Measurements from ENCODE around the gene CELA1.
A peak's percentile ranks its signal among the peaks of the same experiment; 100 is the strongest.
"Not testable (repeated sequence)": the region's sequence is repeated elsewhere in the genome, so short reads cannot be mapped to it uniquely, and the experiment has no call there.

Gene CELA1

GRCh38 chr12:51343201-51343600 lies 3.3 kb downstream of the CELA1 start:
- DNase-seq (ENCODE audit: low read depth in 2 of 2) = no peak

- DNase-seq (ENCODE audit: low read depth in 2 of 2) = no peak
Measured at GRCh38 chr12:51342416-51342815, 4.1 kb downstream of the CELA1 start.

- DNase-seq (ENCODE audit: low read depth in 2 of 2) = peak; percentile 56 to 64
Measured at GRCh38 chr12:51341251-51342007, 5.0 kb downstream of the CELA1 start.

- DNase-seq (ENCODE audit: low read depth in 2 of 2) = no peak
Measured at GRCh38 chr12:51339750-51340149, 6.7 kb downstream of the CELA1 start.

- not testable (repeated sequence) for DNase-seq (ENCODE audit: low read depth in 2 of 2)
Measured at GRCh38 chr12:51337336-51337735, 9.1 kb downstream of the CELA1 start.

GRCh38 chr12:51335931-51336330 lies 10.5 kb downstream of the CELA1 start:
- DNase-seq (ENCODE audit: low read depth in 2 of 2) = no peak

- no peak for DNase-seq (ENCODE audit: low read depth in 2 of 2)
Measured at GRCh38 chr12:51334764-51335163, 11.7 kb downstream of the CELA1 start.

GRCh38 chr12:51333536-51333935 lies 12.9 kb downstream of the CELA1 start:
- DNase-seq (ENCODE audit: low read depth in 2 of 2) = no peak

- no peak for DNase-seq (ENCODE audit: low read depth in 2 of 2)
Measured at GRCh38 chr12:51330186-51330585, 16.3 kb downstream of the CELA1 start.

GRCh38 chr12:51329742-51330141 lies 16.7 kb downstream of the CELA1 start:
- DNase-seq (ENCODE audit: low read depth in 2 of 2) = no peak

GRCh38 chr12:51328587-51328986 lies 17.9 kb downstream of the CELA1 start:
- no peak for DNase-seq (ENCODE audit: low read depth in 2 of 2)

GRCh38 chr12:51326698-51327439 lies 19.6 kb downstream of the CELA1 start:
- no peak for DNase-seq (ENCODE audit: low read depth in 2 of 2)

- no peak for DNase-seq (ENCODE audit: low read depth in 2 of 2)
Measured at GRCh38 chr12:51324953-51325352, 21.5 kb downstream of the CELA1 start.

- peak; percentile 43 to 54 for DNase-seq (ENCODE audit: low read depth in 2 of 2)
Measured at GRCh38 chr12:51323966-51324895, 22.2 kb downstream of the CELA1 start, which contains the start of gene BIN2. Gene BIN2, minus strand, starts transcription at chr12:51324174. Its CDS starts 72 bp downstream, at chr12:51324102.

- no peak for DNase-seq (ENCODE audit: low read depth in 2 of 2)
Measured at GRCh38 chr12:51323317-51323960, 23.0 kb downstream of the CELA1 start.

- DNase-seq (ENCODE audit: low read depth in 2 of 2) = peak in 1 of 2 experiments; percentile 49
Measured at GRCh38 chr12:51322452-51322851, 24.0 kb downstream of the CELA1 start.

- no peak for DNase-seq (ENCODE audit: low read depth in 2 of 2)
Measured at GRCh38 chr12:51321882-51322281, 24.6 kb downstream of the CELA1 start.

- no peak for DNase-seq (ENCODE audit: low read depth in 2 of 2)
Measured at GRCh38 chr12:51320695-51321320, 25.7 kb downstream of the CELA1 start.

GRCh38 chr12:51320311-51320694 lies 26.2 kb downstream of the CELA1 start:
- DNase-seq (ENCODE audit: low read depth in 2 of 2) = no peak

- DNase-seq (ENCODE audit: low read depth in 2 of 2) = no peak
Measured at GRCh38 chr12:51318846-51319599, 27.5 kb downstream of the CELA1 start.

Data from stimulated activated CD4-positive, alpha-beta T cell treated with anti-CD3 and anti-CD28 coated beads, Interleukin-12 subunit alpha, Interleukin-12 subunit beta, amount 100 ng/mL, for 24 hours (primary cell).